Measurements from ENCODE around the gene ZNF521. TPM values are rescaled to one million over a fixed set of nuclear protein-coding genes. Genes with fewer than 3 reads are reported as not detected.

Gene ZNF521
- total and polyA plus RNA-seq, 2 experiments from 2014 or later, result 3.1 to 9.2 TPM

- Histone ChIP-seq H3K79me2 (replicated peaks; ENCODE audit: insufficient read depth) (no peaks in the 10 kb centered on the region), H3K4me1 (ENCODE audit: insufficient read depth) (peaks cover 11% of the 10 kb centered on the region; the same call in 1 of the 2 replicates), H3F3A (replicated peaks; ENCODE audit: low read depth) (no peaks in the 10 kb centered on the region), H3K4me3 (no peak overlapping the region), H3K27me3 (ENCODE audit: insufficient read depth) (no peaks in the 10 kb centered on the region), H3K27ac (ENCODE audit: low read depth) (no peak overlapping the region), H3K9me2 (ENCODE audit: insufficient read depth) (no peaks in the 10 kb centered on the region), H3K36me3 (ENCODE audit: insufficient read depth) (no peaks in the 10 kb centered on the region), H2AFZ (no peak overlapping the region), H3K4me2 (no peak overlapping the region), H4K20me1 (replicated peaks; ENCODE audit: insufficient read depth) (no peaks in the 10 kb centered on the region)
- peaks cover 14% of the 10 kb centered on the region for H3K4me1 Mint-ChIP-seq
- no peak overlapping the region for H3K27ac Mint-ChIP-seq
- ATAC-seq (no peak), DNase-seq (ENCODE audit: low spot score) (no peak)
- H3K36me3 Mint-ChIP-seq (ENCODE audit: low read depth), result no peaks in the 10 kb centered on the region
- no peak overlapping the region for H3K4me3 Mint-ChIP-seq
- H3K9me3 Mint-ChIP-seq, result no peaks in the 10 kb centered on the region
- no peaks in the 10 kb centered on the region for H3K27me3 Mint-ChIP-seq (ENCODE audit: insufficient read depth, low read depth, poor library complexity)
- TF ChIP-seq STAT1 (IDR thresholded peaks at IDR 0.05; ENCODE audit: unreplicated experiment), result no peak
- no peak for TF ChIP-seq ETS1 (IDR thresholded peaks at IDR 0.05)
- no peak for TF ChIP-seq JUNB (IDR thresholded peaks at IDR 0.05; ENCODE audit: unreplicated experiment)
- no peak for TF ChIP-seq ZNF331 (CRISPR knock-in tag; IDR thresholded peaks at IDR 0.05; ENCODE audit: low read depth)
- TF ChIP-seq REST (IDR thresholded peaks at IDR 0.05; ENCODE audit: unreplicated experiment), result no peak
- no peak for TF ChIP-seq NANOG (IDR thresholded peaks at IDR 0.05; ENCODE audit: borderline replicate concordance)
These were observed 60.8 kb downstream of the ZNF521 start for GRCh38 chr18:25291150-25291549.

- no peak overlapping the region for H3K27ac ChIP-seq (ENCODE audit: low read depth)
- DNase-seq (ENCODE audit: low spot score) (no peak), ATAC-seq (no peak)
- H3K79me2 ChIP-seq (replicated peaks; ENCODE audit: insufficient read depth), result no peaks in the 10 kb centered on the region
- H2AFZ ChIP-seq, result no peak overlapping the region
- no peak overlapping the region for H3K4me3 ChIP-seq
- peaks cover 14% of the 10 kb centered on the region for H3K4me1 Mint-ChIP-seq
- H4K20me1 ChIP-seq (replicated peaks; ENCODE audit: insufficient read depth), result no peaks in the 10 kb centered on the region
- H3K27me3 ChIP-seq (ENCODE audit: insufficient read depth), result no peaks in the 10 kb centered on the region
- H3K4me3 Mint-ChIP-seq, result no peak overlapping the region
- no peak overlapping the region for H3K4me2 ChIP-seq
- no peaks in the 10 kb centered on the region for H3K36me3 ChIP-seq (ENCODE audit: insufficient read depth)
- H3K36me3 Mint-ChIP-seq (ENCODE audit: low read depth), result no peaks in the 10 kb centered on the region
- no peaks in the 10 kb centered on the region for H3K9me3 Mint-ChIP-seq
- no peaks in the 10 kb centered on the region for H3K27me3 Mint-ChIP-seq (ENCODE audit: insufficient read depth, low read depth, poor library complexity)
- no peaks in the 10 kb centered on the region for H3F3A ChIP-seq (replicated peaks; ENCODE audit: low read depth)
- peaks cover 29% of the 10 kb centered on the region for H3K4me1 ChIP-seq (ENCODE audit: insufficient read depth)
- H3K27ac Mint-ChIP-seq, result peak overlapping the region; percentile 84
- H3K9me2 ChIP-seq (ENCODE audit: insufficient read depth), result no peaks in the 10 kb centered on the region
- TF ChIP-seq CREB1 (CRISPR knock-in tag; IDR thresholded peaks at IDR 0.05; ENCODE audit: low read depth), result no peak
- no peak for TF ChIP-seq REST (IDR thresholded peaks at IDR 0.05; ENCODE audit: unreplicated experiment)
- TF ChIP-seq EZH2phosphoT487 (IDR thresholded peaks at IDR 0.05; ENCODE audit: unreplicated experiment), result no peak
- TF ChIP-seq POLR2AphosphoS5 (IDR thresholded peaks at IDR 0.05; ENCODE audit: low read depth), result no peak
- no peak for TF ChIP-seq ZNF331 (CRISPR knock-in tag; IDR thresholded peaks at IDR 0.05; ENCODE audit: low read depth)
These were observed 62.9 kb downstream of the ZNF521 start for GRCh38 chr18:25289001-25289631.

Data from GM23338 (cell line).